K562 (cell line): ENCODE data around the gene LRRK1. TPM values are rescaled to one million over a fixed set of nuclear protein-coding genes. Genes with fewer than 3 reads are reported as not detected.

Experiments
- ATAC-seq: fragments of 200-7000 bp; cut with Tn5 transposase; 3 replicates; pipeline ENCODE4 v1.9.1; 2020; ENCODE audit warnings: moderate library complexity
- BruUV-seq: library from RNA; stranded (reverse); fragments of 400-500 nt; replicated peaks from 2 replicates; lab custom pipeline; 2021; lab: Mats Ljungman, UMichigan
- CTCF ChIA-PET: fragments of 300-600 bp; formaldehyde crosslinking; extraction: SDS; loops from one replicate; lab custom pipeline; 2021; ENCODE audit warnings: low intra/inter-chr PET ratio; lab: Yijun Ruan, JAX
- POLR2A ChIA-PET: fragments of 300-600, 350-650 bp; sonication (Branson Sonifier 250); formaldehyde crosslinking; extraction: SDS; loops from one replicate; lab custom pipeline; 2021; ENCODE audit warnings: antibody characterized with exemption, inconsistent platforms; lab: Yijun Ruan, JAX
- DNase-seq, 4 experiments: peaks; one replicate each; pipeline versions ENCODE4 v3.0.0 to v3.0.0-alpha.2; 2011 to 2018; ENCODE audit warnings: low spot score in 3 of 4, mixed read lengths in 3 of 4; ENCODE audit errors: extremely low read depth in 1 of 4
- FAIRE-seq: peaks from 2 replicates; lab custom pipeline; 2011; peaks lifted over from hg19 to GRCh38; lab: Jason Lieb, UNC
- H2AFZ ChIP-seq: 2 replicates; pipeline ENCODE4 v1.6.0; 2011; ENCODE audit warnings: low read depth, low read length, control low read depth, inconsistent platforms
- H3K27ac ChIP-seq: fragments of 200-600 bp; 3 replicates; pipeline ENCODE4 v1.8.0; 2011; ENCODE audit warnings: low read depth, mild to moderate bottlenecking, control low read depth, inconsistent platforms, low read length, moderate library complexity, mixed read lengths; ENCODE audit errors: extremely low read depth
- H3K27me3 ChIP-seq, 2 experiments: fragments of 300-600 bp in 1 of 2; 2 replicates in 1 of 2; 3 replicates in 1 of 2; pipeline versions ENCODE4 v1.6.0 to v1.8.0; 2011; ENCODE audit warnings: inconsistent platforms in 2 of 2, low read length in 2 of 2, mild to moderate bottlenecking in 1 of 2, mixed read lengths in 1 of 2, moderate library complexity in 1 of 2; ENCODE audit not compliant: control insufficient read depth in 2 of 2, insufficient read depth in 2 of 2
- H3K36me3 ChIP-seq: fragments of 300-600 bp; 3 replicates; pipeline ENCODE4 v1.8.0; 2011; ENCODE audit warnings: mild to moderate bottlenecking, low read length, inconsistent platforms; ENCODE audit not compliant: control insufficient read depth, insufficient read depth
- H3K4me1 ChIP-seq, 2 experiments: fragments of 200-600 bp in 1 of 2; replicated peaks in 1 of 2; 2 replicates in 1 of 2; 3 replicates in 1 of 2; pipeline versions ENCODE4 v1.5.1 to v1.8.0; 2011; ENCODE audit warnings: inconsistent platforms in 2 of 2, low read length in 2 of 2, mild to moderate bottlenecking in 1 of 2, mixed read lengths in 1 of 2, moderate library complexity in 1 of 2; ENCODE audit not compliant: control insufficient read depth in 2 of 2, insufficient read depth in 2 of 2
- H3K4me2 ChIP-seq: 2 replicates; pipeline ENCODE4 v1.6.1; 2011; ENCODE audit warnings: low read length, control low read depth, inconsistent platforms, mixed read lengths; ENCODE audit not compliant: insufficient read depth
- H3K4me3 ChIP-seq: fragments of 200-600 bp; sonication (generic), shearing (Covaris generic); 2 replicates; pipeline ENCODE4 v1.5.1; 2016; ENCODE audit warnings: control low read depth, inconsistent platforms
- H3K79me2 ChIP-seq: fragments of 200-600 bp; 3 replicates; pipeline ENCODE4 v1.8.0; 2011; ENCODE audit warnings: low read length, inconsistent platforms; ENCODE audit not compliant: control insufficient read depth, insufficient read depth
- H3K9ac ChIP-seq, 2 experiments: 2 replicates each; pipeline versions ENCODE4 v1.6.0 to v1.6.1; 2011; ENCODE audit warnings: low read depth in 2 of 2, low read length in 2 of 2, control low read depth in 1 of 2, inconsistent platforms in 1 of 2, mild to moderate bottlenecking in 1 of 2, mixed read lengths in 1 of 2; ENCODE audit not compliant: insufficient read depth in 1 of 2
- H3K9me1 ChIP-seq: one replicate; pipeline ENCODE4 v1.6.0; 2011; ENCODE audit warnings: inconsistent platforms, mild to moderate bottlenecking, low read length, moderate library complexity; ENCODE audit not compliant: control insufficient read depth, insufficient read depth
- H3K9me3 ChIP-seq: replicated peaks from 2 replicates; pipeline ENCODE4 v1.5.1; 2011; ENCODE audit warnings: low read depth, low read length, inconsistent platforms; ENCODE audit not compliant: control insufficient read depth, insufficient read depth
- H4K20me1 ChIP-seq: replicated peaks from 2 replicates; pipeline ENCODE4 v1.6.1; 2011; ENCODE audit warnings: low read length, inconsistent platforms, mixed read lengths; ENCODE audit not compliant: control insufficient read depth, insufficient read depth
- CHD7 ChIP-seq: fragments of 200-600 bp; sonication (generic); IDR thresholded peaks from one replicate; pipeline ENCODE4 v1.6.1; 2012; ENCODE audit warnings: mild to moderate bottlenecking, low read depth, low read length, inconsistent platforms
- HOMEZ ChIP-seq: fragments of 250-450 bp; sonication (Bioruptor Pico); IDR thresholded peaks from 2 replicates; pipeline ENCODE4 v1.4.0; 2020; ENCODE audit warnings: mild to moderate bottlenecking, moderate library complexity
- MITF ChIP-seq: IDR thresholded peaks from 2 replicates; pipeline ENCODE4 v1.6.1; 2014; ENCODE audit warnings: antibody characterized with exemption
- PPARD ChIP-seq: fragments of 250-450 bp; sonication (Bioruptor Pico); IDR thresholded peaks from 2 replicates; pipeline ENCODE4 v1.8.0; 2022; ENCODE audit warnings: inconsistent platforms, mild to moderate bottlenecking, moderate library complexity
- ZBTB17 ChIP-seq: fragments of 450-650 bp; formaldehyde crosslinking; IDR thresholded peaks from 2 replicates; pipeline ENCODE4 v1.4.0; 2020; ENCODE audit warnings: mild to moderate bottlenecking
- ZNF3 ChIP-seq: fragments of 250-450 bp; sonication (Bioruptor Pico); IDR thresholded peaks from 2 replicates; pipeline ENCODE4 v1.5.0; 2021; ENCODE audit warnings: mild to moderate bottlenecking, moderate library complexity
- WGBS: fragments of 100-300 bp; shearing (Covaris generic); methylation state at CpG from one replicate; pipeline ENCODE4 v1.1.6; 2016; ENCODE audit warnings: low coverage, mixed read lengths; ENCODE audit not compliant: insufficient coverage; ENCODE audit errors: missing lambda C conversion rate; 5-methylcytosine and 5-hydroxymethylcytosine counted together
- in situ Hi-C: fragments of 300-500 bp; cut with MboI; formaldehyde crosslinking; loops from 4 replicates; pipeline ENCODE4 v1.15.0; 2018; ENCODE audit warnings: inconsistent platforms, mixed read lengths
- intact Hi-C: fragments of 100-400 bp; cut with micrococcal nuclease; formaldehyde crosslinking; loops from 2 replicates; pipeline ENCODE4 v1.14.2; 2022
- polyA plus RNA-seq, 8 experiments: library from polyadenylated mRNA; depleted of rRNA in 4 of 8; stranded (reverse) in 5 of 8; unstranded in 3 of 8; fragments of >200 nt; fragmentation: Nextera tagmentation in 2 of 8; fragmentation: Illumina TruSeq in 1 of 8; extraction: Ambion mirVana in 2 of 8; extraction: Trizol in 1 of 8; gene quantifications; 2 replicates each; pipeline versions ENCODE4 v1.2.1 to v1.2.3, GENCODE V29; 2011 to 2014; ENCODE audit warnings: inconsistent platforms in 1 of 8, missing spikeins in 1 of 8
- total RNA-seq, 7 experiments: library from RNA; depleted of rRNA in 6 of 7; stranded (reverse); fragments of >200 nt in 6 of 7; fragmentation: Illumina TruSeq in 2 of 7; extraction: Trizol in 2 of 7; gene quantifications; 2 replicates each; pipeline versions ENCODE4 v1.2.1 to v1.2.3, GENCODE V29; 2011 to 2021; ENCODE audit warnings: low replicate concordance in 1 of 7

The LRRK1 gene
- total and polyA plus RNA-seq, 9 of the 15 experiments (the other 6 are each of a cell fraction or from before 2014, with no cell fraction given), result 0.01 to 1.5 (median 0.11) TPM

GRCh38 chr15:101024706-101025500, 105.7 kb downstream of the LRRK1 start:
- H3K4me1 ChIP-seq, result peaks cover 0 to 5% of the 10 kb centered on the region in 2 experiments; a peak in 2 of 5 replicates
- no peak for FAIRE-seq
- no peak overlapping the region for H3K27ac ChIP-seq
- H4K20me1 ChIP-seq, result no peaks in the 10 kb centered on the region; the same call in 1 of the 2 replicates
- no peak for ATAC-seq
- peaks cover 64 to 96% of the 10 kb centered on the region in 2 experiments for H3K27me3 ChIP-seq
- intact Hi-C loops, result no loop called here
- no peak overlapping the region for H3K9ac ChIP-seq
- H3K4me2 ChIP-seq, result no peak overlapping the region
- no peak for DNase-seq
- POLR2A ChIA-PET, result no interaction called here
- H3K79me2 ChIP-seq, result no peaks in the 10 kb centered on the region
- no peak overlapping the region for H2AFZ ChIP-seq
- no peaks in the 10 kb centered on the region for H3K36me3 ChIP-seq
- in situ Hi-C loops, result no loop called here
- no peak overlapping the region for H3K4me3 ChIP-seq
- BruUV-seq, result no TSS peak
- no peaks in the 10 kb centered on the region for H3K9me3 ChIP-seq
- 5% methylated on average over 19 of the region's 20 CpGs for WGBS
- CTCF ChIA-PET, result interaction anchor here (1.3 kb wide), 1 partner anchor 8 kb away, joined by 3 read pairs; no protein-coding TSS in a partner anchor
- H3K9me1 ChIP-seq, result no peaks in the 10 kb centered on the region
- TF ChIP-seq PPARD (CRISPR knock-in tag) (no peak), CHD7 (no peak), ZBTB17 (CRISPR knock-in tag) (no peak), HOMEZ (no peak), ZNF3 (CRISPR knock-in tag) (no peak), MITF (no peak)
